Mucosa of descending colon (tissue), 3 donors: ENCODE measurements around the gene FTH1. TPM values are rescaled to one million over a fixed set of nuclear protein-coding genes. Genes with fewer than 3 reads are reported as not detected.

ENCODE experiments used
- ATAC-seq: fragments of 200-7000 bp; cut with Tn5 transposase; one replicate; pipeline ENCODE4 v1.9.1; 2020; ENCODE audit warnings: mild to moderate bottlenecking, moderate library complexity
- DNase-seq, 3 donors: peaks; one replicate each; pipeline ENCODE4 v3.0.0-alpha.2; 2020
- H3K36me3 ChIP-seq: fragments of 200-600 bp; one replicate; pipeline ENCODE4 v1.8.0; 2021; ENCODE audit warnings: low read depth, mild to moderate bottlenecking
- H3K4me1 ChIP-seq: fragments of 200-600 bp; one replicate; pipeline ENCODE4 v1.8.0; 2021; ENCODE audit warnings: low read depth, mild to moderate bottlenecking
- H3K4me3 ChIP-seq: fragments of 200-600 bp; one replicate; pipeline ENCODE4 v1.8.0; 2021; ENCODE audit warnings: mild to moderate bottlenecking
- H3K9me3 ChIP-seq: fragments of 200-600 bp; one replicate; pipeline ENCODE4 v1.8.0; 2021; ENCODE audit warnings: mild to moderate bottlenecking
- CTCF ChIP-seq: fragments of 200-600 bp; IDR thresholded peaks from one replicate; pipeline ENCODE4 v1.8.0; 2022; ENCODE audit warnings: antibody characterized with exemption, mild to moderate bottlenecking
- intact Hi-C, 2 donors: fragments of 100-400 bp; cut with DNase I in 1 of 2; cut with micrococcal nuclease in 1 of 2; formaldehyde crosslinking; loops; one replicate each; pipeline versions ENCODE4 v1.11.0 to v1.11.1; 2022; cut with DNase I, micrococcal nuclease
- total RNA-seq, 3 donors: library from RNA; stranded (reverse); fragmentation: NEBNext Ultra II Directional in 2 of 3; extraction: Animal tissue kit (Norgen Biotek cat#: 25700) in 2 of 3; gene quantifications; one replicate each; pipeline versions ENCODE4 v1.2.1 to v1.2.4, GENCODE V29; 2021 to 2023
- donor health status: DM: no; HTN: no; CAD: no; lungs with moderate emphysema.
- donor health status: DM: no; HTN: no; CAD: no.
- donor health status: DM: no; HTN: yes; CAD: no.

Gene FTH1
- total RNA-seq, 3 donors from 2014 or later, result 3,081 to 6,795 (median 5,370) TPM

- ATAC-seq (peak; percentile 12), DNase-seq (peak in 2 of 3 donors; percentile 23 to 39)
- Histone ChIP-seq H3K4me3 (no peak overlapping the region), H3K9me3 (no peaks in the 10 kb centered on the region), H3K4me1 (peaks cover 21% of the 10 kb centered on the region), H3K36me3 (no peaks in the 10 kb centered on the region)
- intact Hi-C loops, result no loop called here
- no peak for TF ChIP-seq CTCF
Observed at GRCh38 chr11:61963282-61964057, 4.0 kb downstream of the FTH1 start.

- peak in 1 of 3 donors; percentile 37 for DNase-seq
- H3K9me3 ChIP-seq, result no peaks in the 10 kb centered on the region
- peaks cover 17% of the 10 kb centered on the region for H3K4me1 ChIP-seq
- TF ChIP-seq CTCF, result no peak
- no peaks in the 10 kb centered on the region for H3K36me3 ChIP-seq
- intact Hi-C loops, result no loop called here
- ATAC-seq, result no peak
- no peak overlapping the region for H3K4me3 ChIP-seq
Observed at GRCh38 chr11:61963016-61963281, 4.5 kb downstream of the FTH1 start.

GRCh38 chr11:61962213-61963015 is 5.0 kb downstream of the FTH1 start:
- H3K4me3 ChIP-seq, result no peak overlapping the region
- peak in 1 of 3 donors; percentile 25 for DNase-seq
- H3K4me1 ChIP-seq, result peaks cover 17% of the 10 kb centered on the region
- H3K9me3 ChIP-seq, result no peaks in the 10 kb centered on the region
- peak; percentile 10 for ATAC-seq
- TF ChIP-seq CTCF, result no peak
- no peaks in the 10 kb centered on the region for H3K36me3 ChIP-seq
- intact Hi-C loops, result no loop called here

- Histone ChIP-seq H3K4me1 (peaks cover 17% of the 10 kb centered on the region), H3K36me3 (no peaks in the 10 kb centered on the region), H3K4me3 (no peak overlapping the region), H3K9me3 (no peaks in the 10 kb centered on the region)
- intact Hi-C loops, result no loop called here
- no peak for TF ChIP-seq CTCF
- DNase-seq, result peak in 1 of 3 donors; percentile 44
- peak; percentile 45 for ATAC-seq
Observed at GRCh38 chr11:61961570-61962212, 5.7 kb downstream of the FTH1 start.

GRCh38 chr11:61960532-61960931 is 6.9 kb downstream of the FTH1 start:
- intact Hi-C loops, result no loop called here
- Histone ChIP-seq H3K4me1 (peaks cover 22% of the 10 kb centered on the region), H3K9me3 (no peaks in the 10 kb centered on the region), H3K36me3 (no peaks in the 10 kb centered on the region), H3K4me3 (no peak overlapping the region)
- DNase-seq, result no peak
- ATAC-seq, result no peak
- TF ChIP-seq CTCF, result no peak
